Measurements from ENCODE around the gene ZBED3. TPM values are rescaled to one million over a fixed set of nuclear protein-coding genes. Genes with fewer than 3 reads are reported as not detected.

ZBED3 gene
- 1.2 and 1.6 TPM in 2 replicates for total RNA-seq
- total RNA-seq (2013) = 0.16 TPM
- 0.30 and 0.69 TPM in 2 replicates for polyA plus RNA-seq
- polyA minus RNA-seq = 0.43 and 1.1 TPM in 2 replicates

GRCh38 chr5:77086689-77087483, at the start of gene ZBED3:
Gene ZBED3 (minus strand): TSS chr5:77087285. CDS start chr5:77077878, 9,407 bp downstream.
- DNase-seq = peak; percentile 67
- Mint-ChIP-seq H3K4me1 (peaks cover 16% of the 10 kb centered on the region), H3K27me3 (peaks cover 9% of the 10 kb centered on the region), H3K27ac (peak within 1 kb of the TSS; percentile 79), H3K4me3 (peak within 1 kb of the TSS; percentile 98), H3K9me3 (ENCODE audit: insufficient read depth) (peaks cover 5% of the 10 kb centered on the region)
- peak within 1 kb of the TSS; percentile 86 for H2AFZ ChIP-seq (ENCODE audit: insufficient read depth, low read depth, low read length, poor library complexity, severe bottlenecking)
- POLR2A ChIA-PET = interaction anchor here (0.8 kb wide), 1 partner anchor 57 kb away, joined by 4 read pairs; the partner anchor contains the start of gene AGGF1
- H3K4me1 ChIP-seq (ENCODE audit: control insufficient read depth in 2 of 2, insufficient read depth in 2 of 2, low read length in 2 of 2) = peaks cover 11 to 16% of the 10 kb centered on the region in 2 donors
- peak within 1 kb of the TSS; percentile 74 for H3K9ac ChIP-seq (ENCODE audit: low read length)
- TF ChIP-seq EZH2 (IDR thresholded peaks at IDR 0.05; ENCODE audit: borderline replicate concordance, insufficient read depth, low read depth, low read length, poor library complexity, severe bottlenecking) (no peak), CTCF (IDR thresholded peaks at IDR 0.05) (peak; percentile 31)
- CTCF ChIA-PET = interaction anchor here (0.8 to 3.9 kb wide), 6 partner anchors 9 to 59 kb away, joined by 3 to 17 read pairs (median 3); partner anchors contain the start of gene AGGF1
- H3K4me3 ChIP-seq (ENCODE audit: control extremely low read depth in 1 of 5, extremely low read depth in 1 of 5, insufficient read depth in 1 of 5, low read depth in 2 of 5, low read length in 4 of 5) = peak within 1 kb of the TSS; percentile 61 to 75 (median 69)
- peaks cover 0 to 2% (median 0%) of the 10 kb centered on the region in 3 donors for H3K9me3 ChIP-seq (ENCODE audit: control extremely low read depth in 1 of 3, control insufficient read depth in 2 of 3, insufficient read depth in 1 of 3, low read length in 2 of 3)
- H4K20me1 ChIP-seq (ENCODE audit: control insufficient read depth, insufficient read depth, low read length, poor library complexity, severe bottlenecking) = no peaks in the 10 kb centered on the region
- peak within 1 kb of the TSS in 1 of 2 donors; percentile 11 for H3K27ac ChIP-seq (ENCODE audit: low read length in 2 of 2)
- peaks cover 0 to 2% (median 0%) of the 10 kb centered on the region in 4 experiments for H3K27me3 ChIP-seq (replicated peaks in 1 of 4; ENCODE audit: control extremely low read depth in 1 of 4, control insufficient read depth in 3 of 4, insufficient read depth in 4 of 4, low read length in 3 of 4)
- peak within 1 kb of the TSS; percentile 82 for H3K4me2 ChIP-seq (replicated peaks; ENCODE audit: low read depth, low read length, poor library complexity, severe bottlenecking)
- no peaks in the 10 kb centered on the region for H3K79me2 ChIP-seq (ENCODE audit: control insufficient read depth, insufficient read depth, low read length)
- H3K36me3 ChIP-seq (replicated peaks in 1 of 2; ENCODE audit: control extremely low read depth in 1 of 2, control insufficient read depth in 1 of 2, extremely low read depth in 1 of 2, insufficient read depth in 2 of 2, low read length in 1 of 2) = no peaks in the 10 kb centered on the region
- ATAC-seq (ENCODE audit: low read depth) = peak; percentile 86
- under 1% methylated on average over 53 of the region's 63 CpGs for WGBS (ENCODE audit: insufficient coverage)
- intact Hi-C loops (cut with micrococcal nuclease) = loop anchor here (1.0 to 10.0 kb wide), 2 partner anchors 57 to 538 kb away; partner anchors contain the start of gene AGGF1

Data from B cell (primary cell).